GM23338 (cell line): ENCODE data around the gene SZT2. TPM values are rescaled to one million over a fixed set of nuclear protein-coding genes. Genes with fewer than 3 reads are reported as not detected.

Experiments used
- ATAC-seq: fragments of 200-7000 bp; cut with Tn5 transposase; 3 replicates; pipeline ENCODE4 v1.9.1; 2020
- DNase-seq: peaks from one replicate; pipeline ENCODE4 v3.0.0-alpha.2; 2015; ENCODE audit warnings: low spot score
- H2AFZ ChIP-seq: fragments of 200-600 bp; sonication (generic); 2 replicates; pipeline ENCODE4 v1.8.0; 2016; ENCODE audit warnings: antibody characterized with exemption, mild to moderate bottlenecking, moderate library complexity
- H3F3A ChIP-seq: fragments of 200-600 bp; sonication (generic); replicated peaks from 2 replicates; pipeline ENCODE4 v1.8.0; 2017; ENCODE audit warnings: antibody characterized with exemption, mixed run types, low read depth
- H3K27ac ChIP-seq: fragments of 200-600 bp; sonication (generic); 2 replicates; pipeline ENCODE4 v1.6.1; 2016; ENCODE audit warnings: low read depth
- H3K27me3 ChIP-seq: fragments of 200-600 bp; sonication (generic); 2 replicates; pipeline ENCODE4 v1.8.0; 2016; ENCODE audit warnings: mild to moderate bottlenecking, mixed run types, moderate library complexity; ENCODE audit not compliant: insufficient read depth
- H3K36me3 ChIP-seq: fragments of 200-600 bp; sonication (generic); 2 replicates; pipeline ENCODE4 v1.8.0; 2016; ENCODE audit warnings: mild to moderate bottlenecking; ENCODE audit not compliant: insufficient read depth
- H3K4me1 ChIP-seq: fragments of 200-600 bp; sonication (generic); 2 replicates; pipeline ENCODE4 v1.8.0; 2016; ENCODE audit warnings: mild to moderate bottlenecking, moderate library complexity; ENCODE audit not compliant: insufficient read depth
- H3K4me2 ChIP-seq: fragments of 200-600 bp; sonication (generic); 2 replicates; pipeline ENCODE4 v1.7.1; 2017; ENCODE audit warnings: mixed run types
- H3K4me3 ChIP-seq: fragments of 200-600 bp; sonication (generic); 2 replicates; pipeline ENCODE4 v1.6.1; 2016; ENCODE audit warnings: mixed run types
- H3K79me2 ChIP-seq: fragments of 200-600 bp; sonication (generic); replicated peaks from 2 replicates; pipeline ENCODE4 v1.8.0; 2017; ENCODE audit warnings: mild to moderate bottlenecking; ENCODE audit not compliant: insufficient read depth
- H3K9me2 ChIP-seq: fragments of 200-600 bp; sonication (generic); 2 replicates; pipeline ENCODE4 v1.8.0; 2017; ENCODE audit not compliant: insufficient read depth
- H4K20me1 ChIP-seq: fragments of 200-600 bp; sonication (generic); replicated peaks from 2 replicates; pipeline ENCODE4 v1.8.0; 2017; ENCODE audit warnings: mild to moderate bottlenecking; ENCODE audit not compliant: insufficient read depth
- H3K27ac Mint-ChIP-seq: 2 replicates; pipeline ENCODE4 v1.8.0; 2020; ENCODE audit warnings: inconsistent platforms, mild to moderate bottlenecking, moderate library complexity, mixed read lengths
- H3K27me3 Mint-ChIP-seq: 3 replicates; pipeline ENCODE4 v1.8.0; 2022; ENCODE audit warnings: low read depth, mild to moderate bottlenecking, moderate library complexity, mixed read lengths, inconsistent platforms; ENCODE audit not compliant: insufficient read depth, poor library complexity
- H3K36me3 Mint-ChIP-seq: 3 replicates; pipeline ENCODE4 v1.8.0; 2021; ENCODE audit warnings: low read depth, mild to moderate bottlenecking, inconsistent platforms, moderate library complexity, mixed read lengths
- H3K4me1 Mint-ChIP-seq: 3 replicates; pipeline ENCODE4 v1.8.0; 2020; ENCODE audit warnings: mild to moderate bottlenecking, inconsistent platforms, mixed read lengths
- H3K4me3 Mint-ChIP-seq: 3 replicates; pipeline ENCODE4 v1.8.0; 2021; ENCODE audit warnings: moderate library complexity, mild to moderate bottlenecking, inconsistent platforms, mixed read lengths
- H3K9me3 Mint-ChIP-seq: 3 replicates; pipeline ENCODE4 v1.8.0; 2020; ENCODE audit warnings: moderate library complexity, mild to moderate bottlenecking, inconsistent platforms, mixed read lengths
- ETS1 ChIP-seq: IDR thresholded peaks from 2 replicates; pipeline ENCODE4 v1.6.1; 2016; ENCODE audit warnings: antibody characterized with exemption
- EZH2 ChIP-seq: fragments of 200-600 bp; sonication (generic); IDR thresholded peaks from one replicate; pipeline ENCODE4 v1.8.0; 2017; ENCODE audit warnings: antibody characterized with exemption, mild to moderate bottlenecking, low read depth; ENCODE audit not compliant: unreplicated experiment
- JUNB ChIP-seq: IDR thresholded peaks from one replicate; pipeline ENCODE4 v1.6.1; 2016; ENCODE audit warnings: antibody characterized with exemption; ENCODE audit not compliant: unreplicated experiment
- NANOG ChIP-seq: IDR thresholded peaks from 2 replicates; pipeline ENCODE4 v1.6.1; 2016; ENCODE audit warnings: antibody characterized with exemption, borderline replicate concordance
- ZNF462 ChIP-seq: fragments of 250-450 bp; sonication (Bioruptor Pico); IDR thresholded peaks from 2 replicates; pipeline ENCODE4 v1.5.0; 2020; ENCODE audit warnings: mild to moderate bottlenecking, moderate library complexity
- polyA plus RNA-seq: library from polyadenylated mRNA; unstranded; fragments of >200 nt; fragmentation: Nextera tagmentation; extraction: Ambion mirVana; gene quantifications from 2 replicates; pipeline ENCODE4 v1.2.1, GENCODE V29; 2016
- total RNA-seq: library from RNA; depleted of rRNA; stranded (reverse); fragments of >200 nt; shearing (Covaris generic); gene quantifications from 2 replicates; pipeline ENCODE4 v1.2.3, GENCODE V29; 2014
- TF ChIP-seq, protein P1 (sequence below): IDR thresholded peaks from one replicate; pipeline ENCODE4 v1.6.1; 2018; ENCODE audit warnings: antibody characterized with exemption; ENCODE audit not compliant: unreplicated experiment

SZT2 gene
- total and polyA plus RNA-seq, 2 experiments from 2014 or later = 4.1 to 16.1 TPM

DNA sequence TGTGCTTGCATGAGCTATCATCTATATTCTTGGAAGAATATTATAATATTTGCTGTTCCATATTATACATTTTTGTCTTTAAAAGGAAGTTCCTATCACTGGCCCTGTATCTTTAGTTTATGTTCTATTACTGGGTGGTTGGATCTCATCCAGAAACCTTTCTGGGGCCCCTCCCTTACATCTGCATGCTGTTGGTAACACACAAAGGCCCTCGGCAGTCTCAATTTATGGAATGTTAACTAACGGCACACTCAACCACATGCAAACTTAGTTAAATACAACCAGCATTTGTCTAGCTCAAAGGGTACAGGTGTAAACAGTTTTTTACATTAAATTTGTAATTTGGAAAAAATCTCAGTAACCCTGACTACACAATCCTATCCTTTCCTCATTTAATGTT, 73.8 kb downstream of the SZT2 start (continued):
- TF ChIP-seq, protein P1, sequence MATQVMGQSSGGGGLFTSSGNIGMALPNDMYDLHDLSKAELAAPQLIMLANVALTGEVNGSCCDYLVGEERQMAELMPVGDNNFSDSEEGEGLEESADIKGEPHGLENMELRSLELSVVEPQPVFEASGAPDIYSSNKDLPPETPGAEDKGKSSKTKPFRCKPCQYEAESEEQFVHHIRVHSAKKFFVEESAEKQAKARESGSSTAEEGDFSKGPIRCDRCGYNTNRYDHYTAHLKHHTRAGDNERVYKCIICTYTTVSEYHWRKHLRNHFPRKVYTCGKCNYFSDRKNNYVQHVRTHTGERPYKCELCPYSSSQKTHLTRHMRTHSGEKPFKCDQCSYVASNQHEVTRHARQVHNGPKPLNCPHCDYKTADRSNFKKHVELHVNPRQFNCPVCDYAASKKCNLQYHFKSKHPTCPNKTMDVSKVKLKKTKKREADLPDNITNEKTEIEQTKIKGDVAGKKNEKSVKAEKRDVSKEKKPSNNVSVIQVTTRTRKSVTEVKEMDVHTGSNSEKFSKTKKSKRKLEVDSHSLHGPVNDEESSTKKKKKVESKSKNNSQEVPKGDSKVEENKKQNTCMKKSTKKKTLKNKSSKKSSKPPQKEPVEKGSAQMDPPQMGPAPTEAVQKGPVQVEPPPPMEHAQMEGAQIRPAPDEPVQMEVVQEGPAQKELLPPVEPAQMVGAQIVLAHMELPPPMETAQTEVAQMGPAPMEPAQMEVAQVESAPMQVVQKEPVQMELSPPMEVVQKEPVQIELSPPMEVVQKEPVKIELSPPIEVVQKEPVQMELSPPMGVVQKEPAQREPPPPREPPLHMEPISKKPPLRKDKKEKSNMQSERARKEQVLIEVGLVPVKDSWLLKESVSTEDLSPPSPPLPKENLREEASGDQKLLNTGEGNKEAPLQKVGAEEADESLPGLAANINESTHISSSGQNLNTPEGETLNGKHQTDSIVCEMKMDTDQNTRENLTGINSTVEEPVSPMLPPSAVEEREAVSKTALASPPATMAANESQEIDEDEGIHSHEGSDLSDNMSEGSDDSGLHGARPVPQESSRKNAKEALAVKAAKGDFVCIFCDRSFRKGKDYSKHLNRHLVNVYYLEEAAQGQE = no peak

- H3K27ac ChIP-seq = no peak overlapping the region
- peaks cover 4% of the 10 kb centered on the region for H3K27me3 Mint-ChIP-seq
- no peaks in the 10 kb centered on the region for H3K36me3 ChIP-seq
- H3K36me3 Mint-ChIP-seq = no peaks in the 10 kb centered on the region
- no peaks in the 10 kb centered on the region for H4K20me1 ChIP-seq
- no peak overlapping the region for H3K4me3 ChIP-seq
- no peaks in the 10 kb centered on the region for H3K4me1 Mint-ChIP-seq
- no peaks in the 10 kb centered on the region for H3F3A ChIP-seq
- H3K9me3 Mint-ChIP-seq = no peaks in the 10 kb centered on the region
- no peaks in the 10 kb centered on the region for H3K79me2 ChIP-seq
- no peak for ATAC-seq
- H2AFZ ChIP-seq = no peak overlapping the region
- no peak overlapping the region for H3K4me3 Mint-ChIP-seq
- H3K9me2 ChIP-seq = no peaks in the 10 kb centered on the region
- no peak overlapping the region for H3K4me2 ChIP-seq
- H3K4me1 ChIP-seq = no peaks in the 10 kb centered on the region
- no peak overlapping the region for H3K27ac Mint-ChIP-seq
- no peaks in the 10 kb centered on the region for H3K27me3 ChIP-seq
- no peak for DNase-seq
- TF ChIP-seq, protein P1 = no peak
- TF ChIP-seq NANOG (no peak), ETS1 (no peak), EZH2 (no peak), JUNB (no peak), ZNF462 (CRISPR knock-in tag) (no peak)
Observed at GRCh38 chr1:43464681-43465504, 75.2 kb downstream of the SZT2 start.
